GM23338 (cell line): ENCODE results near the gene IST1. TPM values are rescaled to one million over a fixed set of nuclear protein-coding genes. Genes with fewer than 3 reads are reported as not detected.

Experiments used
- ATAC-seq: fragments of 200-7000 bp; cut with Tn5 transposase; 3 replicates; pipeline ENCODE4 v1.9.1; 2020
- DNase-seq: peaks from one replicate; pipeline ENCODE4 v3.0.0-alpha.2; 2015; ENCODE audit warnings: low spot score
- H2AFZ ChIP-seq: fragments of 200-600 bp; sonication (generic); 2 replicates; pipeline ENCODE4 v1.8.0; 2016; ENCODE audit warnings: antibody characterized with exemption, mild to moderate bottlenecking, moderate library complexity
- H3F3A ChIP-seq: fragments of 200-600 bp; sonication (generic); replicated peaks from 2 replicates; pipeline ENCODE4 v1.8.0; 2017; ENCODE audit warnings: antibody characterized with exemption, mixed run types, low read depth
- H3K27ac ChIP-seq: fragments of 200-600 bp; sonication (generic); 2 replicates; pipeline ENCODE4 v1.6.1; 2016; ENCODE audit warnings: low read depth
- H3K27me3 ChIP-seq: fragments of 200-600 bp; sonication (generic); 2 replicates; pipeline ENCODE4 v1.8.0; 2016; ENCODE audit warnings: mild to moderate bottlenecking, mixed run types, moderate library complexity; ENCODE audit not compliant: insufficient read depth
- H3K36me3 ChIP-seq: fragments of 200-600 bp; sonication (generic); 2 replicates; pipeline ENCODE4 v1.8.0; 2016; ENCODE audit warnings: mild to moderate bottlenecking; ENCODE audit not compliant: insufficient read depth
- H3K4me1 ChIP-seq: fragments of 200-600 bp; sonication (generic); 2 replicates; pipeline ENCODE4 v1.8.0; 2016; ENCODE audit warnings: mild to moderate bottlenecking, moderate library complexity; ENCODE audit not compliant: insufficient read depth
- H3K4me2 ChIP-seq: fragments of 200-600 bp; sonication (generic); 2 replicates; pipeline ENCODE4 v1.7.1; 2017; ENCODE audit warnings: mixed run types
- H3K4me3 ChIP-seq: fragments of 200-600 bp; sonication (generic); 2 replicates; pipeline ENCODE4 v1.6.1; 2016; ENCODE audit warnings: mixed run types
- H3K79me2 ChIP-seq: fragments of 200-600 bp; sonication (generic); replicated peaks from 2 replicates; pipeline ENCODE4 v1.8.0; 2017; ENCODE audit warnings: mild to moderate bottlenecking; ENCODE audit not compliant: insufficient read depth
- H3K9me2 ChIP-seq: fragments of 200-600 bp; sonication (generic); 2 replicates; pipeline ENCODE4 v1.8.0; 2017; ENCODE audit not compliant: insufficient read depth
- H4K20me1 ChIP-seq: fragments of 200-600 bp; sonication (generic); replicated peaks from 2 replicates; pipeline ENCODE4 v1.8.0; 2017; ENCODE audit warnings: mild to moderate bottlenecking; ENCODE audit not compliant: insufficient read depth
- H3K27ac Mint-ChIP-seq: 2 replicates; pipeline ENCODE4 v1.8.0; 2020; ENCODE audit warnings: inconsistent platforms, mild to moderate bottlenecking, moderate library complexity, mixed read lengths
- H3K27me3 Mint-ChIP-seq: 3 replicates; pipeline ENCODE4 v1.8.0; 2022; ENCODE audit warnings: low read depth, mild to moderate bottlenecking, moderate library complexity, mixed read lengths, inconsistent platforms; ENCODE audit not compliant: insufficient read depth, poor library complexity
- H3K36me3 Mint-ChIP-seq: 3 replicates; pipeline ENCODE4 v1.8.0; 2021; ENCODE audit warnings: low read depth, mild to moderate bottlenecking, inconsistent platforms, moderate library complexity, mixed read lengths
- H3K4me1 Mint-ChIP-seq: 3 replicates; pipeline ENCODE4 v1.8.0; 2020; ENCODE audit warnings: mild to moderate bottlenecking, inconsistent platforms, mixed read lengths
- H3K4me3 Mint-ChIP-seq: 3 replicates; pipeline ENCODE4 v1.8.0; 2021; ENCODE audit warnings: moderate library complexity, mild to moderate bottlenecking, inconsistent platforms, mixed read lengths
- H3K9me3 Mint-ChIP-seq: 3 replicates; pipeline ENCODE4 v1.8.0; 2020; ENCODE audit warnings: moderate library complexity, mild to moderate bottlenecking, inconsistent platforms, mixed read lengths
- CREB1 ChIP-seq: fragments of 250-450 bp; sonication (Bioruptor Pico); IDR thresholded peaks from 2 replicates; pipeline ENCODE4 v1.5.0; 2020; ENCODE audit warnings: low read depth, mild to moderate bottlenecking, moderate library complexity
- EZH2 ChIP-seq: fragments of 200-600 bp; sonication (generic); IDR thresholded peaks from one replicate; pipeline ENCODE4 v1.8.0; 2017; ENCODE audit warnings: antibody characterized with exemption, mild to moderate bottlenecking, low read depth; ENCODE audit not compliant: unreplicated experiment
- EZH2phosphoT487 ChIP-seq: fragments of 200-600 bp; sonication (generic); IDR thresholded peaks from one replicate; pipeline ENCODE4 v1.8.1; 2018; ENCODE audit warnings: antibody characterized with exemption; ENCODE audit not compliant: unreplicated experiment
- JUNB ChIP-seq: IDR thresholded peaks from one replicate; pipeline ENCODE4 v1.6.1; 2016; ENCODE audit warnings: antibody characterized with exemption; ENCODE audit not compliant: unreplicated experiment
- NANOG ChIP-seq: IDR thresholded peaks from 2 replicates; pipeline ENCODE4 v1.6.1; 2016; ENCODE audit warnings: antibody characterized with exemption, borderline replicate concordance
- POLR2AphosphoS5 ChIP-seq: IDR thresholded peaks from 2 replicates; pipeline ENCODE4 v1.6.1; 2016; ENCODE audit warnings: antibody characterized with exemption, low read depth
- STAT1 ChIP-seq: IDR thresholded peaks from one replicate; pipeline ENCODE4 v1.6.1; 2016; ENCODE audit warnings: antibody characterized with exemption; ENCODE audit not compliant: unreplicated experiment
- ZNF114 ChIP-seq: fragments of 250-450 bp; sonication (Bioruptor Pico); IDR thresholded peaks from 2 replicates; pipeline ENCODE4 v1.5.0; 2020; ENCODE audit warnings: mild to moderate bottlenecking, moderate library complexity
- ZNF331 ChIP-seq: fragments of 250-450 bp; sonication (Bioruptor Pico); IDR thresholded peaks from 2 replicates; pipeline ENCODE4 v1.5.0; 2020; ENCODE audit warnings: low read depth, mild to moderate bottlenecking, moderate library complexity
- polyA plus RNA-seq: library from polyadenylated mRNA; unstranded; fragments of >200 nt; fragmentation: Nextera tagmentation; extraction: Ambion mirVana; gene quantifications from 2 replicates; pipeline ENCODE4 v1.2.1, GENCODE V29; 2016
- total RNA-seq: library from RNA; depleted of rRNA; stranded (reverse); fragments of >200 nt; shearing (Covaris generic); gene quantifications from 2 replicates; pipeline ENCODE4 v1.2.3, GENCODE V29; 2014
- TF ChIP-seq, protein P1 (sequence below), 2 experiments: fragments of 200-600 bp in 1 of 2; sonication (generic) in 1 of 2; conservative IDR thresholded peaks; 2 replicates each; pipeline versions ENCODE4 v1.5.1 to v1.6.1; 2016 to 2017; ENCODE audit warnings: antibody characterized with exemption in 2 of 2, low read depth in 2 of 2, mild to moderate bottlenecking in 2 of 2, moderate library complexity in 1 of 2
- TF ChIP-seq, protein P2 (sequence below): IDR thresholded peaks from one replicate; pipeline ENCODE4 v1.6.1; 2018; ENCODE audit warnings: antibody characterized with exemption; ENCODE audit not compliant: unreplicated experiment
- TF ChIP-seq, protein P3 (sequence below): IDR thresholded peaks from 2 replicates; pipeline ENCODE4 v1.6.1; 2016; ENCODE audit warnings: antibody characterized with exemption
- TF ChIP-seq, protein P4 (sequence below): fragments of 250-450 bp; sonication (Bioruptor Pico); IDR thresholded peaks from 2 replicates; pipeline ENCODE4 v1.5.0; 2020; ENCODE audit warnings: mild to moderate bottlenecking, moderate library complexity

Gene IST1
- total and polyA plus RNA-seq, 2 experiments from 2014 or later: 108 to 234 TPM

DNA sequence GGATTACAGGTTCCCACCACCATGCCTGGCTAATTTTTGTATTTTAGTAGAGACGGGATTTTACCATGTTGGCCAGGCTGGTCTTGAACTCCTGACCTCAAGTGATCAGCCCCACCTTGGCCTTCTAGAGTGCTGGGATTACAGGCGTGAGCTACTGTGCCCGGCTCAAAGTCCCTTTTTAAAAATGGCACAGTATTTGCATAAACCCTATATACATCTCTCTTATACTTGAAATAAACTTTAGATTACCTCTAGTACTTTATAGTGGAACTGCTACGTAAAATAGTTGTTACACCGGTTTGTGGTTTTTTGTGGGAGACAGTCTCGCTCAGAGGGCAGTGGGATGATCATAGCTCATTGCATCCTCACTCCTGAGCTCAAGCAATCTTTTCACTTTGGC is 36.3 kb downstream of the IST1 start:
- no peaks in the 10 kb centered on the region for H3K9me3 Mint-ChIP-seq
- H4K20me1 ChIP-seq: peaks cover 36% of the 10 kb centered on the region
- H3K4me1 ChIP-seq: no peaks in the 10 kb centered on the region
- peak overlapping the region; percentile 59; the same call in 1 of the 2 replicates for H3K27ac ChIP-seq
- H3K27me3 ChIP-seq: no peaks in the 10 kb centered on the region
- no peak overlapping the region for H3K4me3 Mint-ChIP-seq
- H3F3A ChIP-seq: peaks cover 5% of the 10 kb centered on the region; the same call in 1 of the 2 replicates
- no peak overlapping the region for H3K4me3 ChIP-seq
- ATAC-seq: no peak
- H3K9me2 ChIP-seq: no peaks in the 10 kb centered on the region
- H3K4me2 ChIP-seq: no peak overlapping the region
- no peak for TF ChIP-seq STAT1
- no peak for TF ChIP-seq ZNF114 (CRISPR knock-in tag)
- TF ChIP-seq, protein P1, sequence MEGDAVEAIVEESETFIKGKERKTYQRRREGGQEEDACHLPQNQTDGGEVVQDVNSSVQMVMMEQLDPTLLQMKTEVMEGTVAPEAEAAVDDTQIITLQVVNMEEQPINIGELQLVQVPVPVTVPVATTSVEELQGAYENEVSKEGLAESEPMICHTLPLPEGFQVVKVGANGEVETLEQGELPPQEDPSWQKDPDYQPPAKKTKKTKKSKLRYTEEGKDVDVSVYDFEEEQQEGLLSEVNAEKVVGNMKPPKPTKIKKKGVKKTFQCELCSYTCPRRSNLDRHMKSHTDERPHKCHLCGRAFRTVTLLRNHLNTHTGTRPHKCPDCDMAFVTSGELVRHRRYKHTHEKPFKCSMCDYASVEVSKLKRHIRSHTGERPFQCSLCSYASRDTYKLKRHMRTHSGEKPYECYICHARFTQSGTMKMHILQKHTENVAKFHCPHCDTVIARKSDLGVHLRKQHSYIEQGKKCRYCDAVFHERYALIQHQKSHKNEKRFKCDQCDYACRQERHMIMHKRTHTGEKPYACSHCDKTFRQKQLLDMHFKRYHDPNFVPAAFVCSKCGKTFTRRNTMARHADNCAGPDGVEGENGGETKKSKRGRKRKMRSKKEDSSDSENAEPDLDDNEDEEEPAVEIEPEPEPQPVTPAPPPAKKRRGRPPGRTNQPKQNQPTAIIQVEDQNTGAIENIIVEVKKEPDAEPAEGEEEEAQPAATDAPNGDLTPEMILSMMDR (conservative IDR thresholded peaks at IDR 0.05; ENCODE audit: low read depth in 2 of 2): no peak
- TF ChIP-seq, protein P2, sequence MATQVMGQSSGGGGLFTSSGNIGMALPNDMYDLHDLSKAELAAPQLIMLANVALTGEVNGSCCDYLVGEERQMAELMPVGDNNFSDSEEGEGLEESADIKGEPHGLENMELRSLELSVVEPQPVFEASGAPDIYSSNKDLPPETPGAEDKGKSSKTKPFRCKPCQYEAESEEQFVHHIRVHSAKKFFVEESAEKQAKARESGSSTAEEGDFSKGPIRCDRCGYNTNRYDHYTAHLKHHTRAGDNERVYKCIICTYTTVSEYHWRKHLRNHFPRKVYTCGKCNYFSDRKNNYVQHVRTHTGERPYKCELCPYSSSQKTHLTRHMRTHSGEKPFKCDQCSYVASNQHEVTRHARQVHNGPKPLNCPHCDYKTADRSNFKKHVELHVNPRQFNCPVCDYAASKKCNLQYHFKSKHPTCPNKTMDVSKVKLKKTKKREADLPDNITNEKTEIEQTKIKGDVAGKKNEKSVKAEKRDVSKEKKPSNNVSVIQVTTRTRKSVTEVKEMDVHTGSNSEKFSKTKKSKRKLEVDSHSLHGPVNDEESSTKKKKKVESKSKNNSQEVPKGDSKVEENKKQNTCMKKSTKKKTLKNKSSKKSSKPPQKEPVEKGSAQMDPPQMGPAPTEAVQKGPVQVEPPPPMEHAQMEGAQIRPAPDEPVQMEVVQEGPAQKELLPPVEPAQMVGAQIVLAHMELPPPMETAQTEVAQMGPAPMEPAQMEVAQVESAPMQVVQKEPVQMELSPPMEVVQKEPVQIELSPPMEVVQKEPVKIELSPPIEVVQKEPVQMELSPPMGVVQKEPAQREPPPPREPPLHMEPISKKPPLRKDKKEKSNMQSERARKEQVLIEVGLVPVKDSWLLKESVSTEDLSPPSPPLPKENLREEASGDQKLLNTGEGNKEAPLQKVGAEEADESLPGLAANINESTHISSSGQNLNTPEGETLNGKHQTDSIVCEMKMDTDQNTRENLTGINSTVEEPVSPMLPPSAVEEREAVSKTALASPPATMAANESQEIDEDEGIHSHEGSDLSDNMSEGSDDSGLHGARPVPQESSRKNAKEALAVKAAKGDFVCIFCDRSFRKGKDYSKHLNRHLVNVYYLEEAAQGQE: no peak
- TF ChIP-seq, protein P3, sequence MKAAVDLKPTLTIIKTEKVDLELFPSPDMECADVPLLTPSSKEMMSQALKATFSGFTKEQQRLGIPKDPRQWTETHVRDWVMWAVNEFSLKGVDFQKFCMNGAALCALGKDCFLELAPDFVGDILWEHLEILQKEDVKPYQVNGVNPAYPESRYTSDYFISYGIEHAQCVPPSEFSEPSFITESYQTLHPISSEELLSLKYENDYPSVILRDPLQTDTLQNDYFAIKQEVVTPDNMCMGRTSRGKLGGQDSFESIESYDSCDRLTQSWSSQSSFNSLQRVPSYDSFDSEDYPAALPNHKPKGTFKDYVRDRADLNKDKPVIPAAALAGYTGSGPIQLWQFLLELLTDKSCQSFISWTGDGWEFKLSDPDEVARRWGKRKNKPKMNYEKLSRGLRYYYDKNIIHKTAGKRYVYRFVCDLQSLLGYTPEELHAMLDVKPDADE: no peak
- no peak for TF ChIP-seq CREB1 (CRISPR knock-in tag)
- no peak for TF ChIP-seq NANOG
- no peak for TF ChIP-seq JUNB
- TF ChIP-seq EZH2: no peak
- no peak for TF ChIP-seq POLR2AphosphoS5
- TF ChIP-seq, protein P4, sequence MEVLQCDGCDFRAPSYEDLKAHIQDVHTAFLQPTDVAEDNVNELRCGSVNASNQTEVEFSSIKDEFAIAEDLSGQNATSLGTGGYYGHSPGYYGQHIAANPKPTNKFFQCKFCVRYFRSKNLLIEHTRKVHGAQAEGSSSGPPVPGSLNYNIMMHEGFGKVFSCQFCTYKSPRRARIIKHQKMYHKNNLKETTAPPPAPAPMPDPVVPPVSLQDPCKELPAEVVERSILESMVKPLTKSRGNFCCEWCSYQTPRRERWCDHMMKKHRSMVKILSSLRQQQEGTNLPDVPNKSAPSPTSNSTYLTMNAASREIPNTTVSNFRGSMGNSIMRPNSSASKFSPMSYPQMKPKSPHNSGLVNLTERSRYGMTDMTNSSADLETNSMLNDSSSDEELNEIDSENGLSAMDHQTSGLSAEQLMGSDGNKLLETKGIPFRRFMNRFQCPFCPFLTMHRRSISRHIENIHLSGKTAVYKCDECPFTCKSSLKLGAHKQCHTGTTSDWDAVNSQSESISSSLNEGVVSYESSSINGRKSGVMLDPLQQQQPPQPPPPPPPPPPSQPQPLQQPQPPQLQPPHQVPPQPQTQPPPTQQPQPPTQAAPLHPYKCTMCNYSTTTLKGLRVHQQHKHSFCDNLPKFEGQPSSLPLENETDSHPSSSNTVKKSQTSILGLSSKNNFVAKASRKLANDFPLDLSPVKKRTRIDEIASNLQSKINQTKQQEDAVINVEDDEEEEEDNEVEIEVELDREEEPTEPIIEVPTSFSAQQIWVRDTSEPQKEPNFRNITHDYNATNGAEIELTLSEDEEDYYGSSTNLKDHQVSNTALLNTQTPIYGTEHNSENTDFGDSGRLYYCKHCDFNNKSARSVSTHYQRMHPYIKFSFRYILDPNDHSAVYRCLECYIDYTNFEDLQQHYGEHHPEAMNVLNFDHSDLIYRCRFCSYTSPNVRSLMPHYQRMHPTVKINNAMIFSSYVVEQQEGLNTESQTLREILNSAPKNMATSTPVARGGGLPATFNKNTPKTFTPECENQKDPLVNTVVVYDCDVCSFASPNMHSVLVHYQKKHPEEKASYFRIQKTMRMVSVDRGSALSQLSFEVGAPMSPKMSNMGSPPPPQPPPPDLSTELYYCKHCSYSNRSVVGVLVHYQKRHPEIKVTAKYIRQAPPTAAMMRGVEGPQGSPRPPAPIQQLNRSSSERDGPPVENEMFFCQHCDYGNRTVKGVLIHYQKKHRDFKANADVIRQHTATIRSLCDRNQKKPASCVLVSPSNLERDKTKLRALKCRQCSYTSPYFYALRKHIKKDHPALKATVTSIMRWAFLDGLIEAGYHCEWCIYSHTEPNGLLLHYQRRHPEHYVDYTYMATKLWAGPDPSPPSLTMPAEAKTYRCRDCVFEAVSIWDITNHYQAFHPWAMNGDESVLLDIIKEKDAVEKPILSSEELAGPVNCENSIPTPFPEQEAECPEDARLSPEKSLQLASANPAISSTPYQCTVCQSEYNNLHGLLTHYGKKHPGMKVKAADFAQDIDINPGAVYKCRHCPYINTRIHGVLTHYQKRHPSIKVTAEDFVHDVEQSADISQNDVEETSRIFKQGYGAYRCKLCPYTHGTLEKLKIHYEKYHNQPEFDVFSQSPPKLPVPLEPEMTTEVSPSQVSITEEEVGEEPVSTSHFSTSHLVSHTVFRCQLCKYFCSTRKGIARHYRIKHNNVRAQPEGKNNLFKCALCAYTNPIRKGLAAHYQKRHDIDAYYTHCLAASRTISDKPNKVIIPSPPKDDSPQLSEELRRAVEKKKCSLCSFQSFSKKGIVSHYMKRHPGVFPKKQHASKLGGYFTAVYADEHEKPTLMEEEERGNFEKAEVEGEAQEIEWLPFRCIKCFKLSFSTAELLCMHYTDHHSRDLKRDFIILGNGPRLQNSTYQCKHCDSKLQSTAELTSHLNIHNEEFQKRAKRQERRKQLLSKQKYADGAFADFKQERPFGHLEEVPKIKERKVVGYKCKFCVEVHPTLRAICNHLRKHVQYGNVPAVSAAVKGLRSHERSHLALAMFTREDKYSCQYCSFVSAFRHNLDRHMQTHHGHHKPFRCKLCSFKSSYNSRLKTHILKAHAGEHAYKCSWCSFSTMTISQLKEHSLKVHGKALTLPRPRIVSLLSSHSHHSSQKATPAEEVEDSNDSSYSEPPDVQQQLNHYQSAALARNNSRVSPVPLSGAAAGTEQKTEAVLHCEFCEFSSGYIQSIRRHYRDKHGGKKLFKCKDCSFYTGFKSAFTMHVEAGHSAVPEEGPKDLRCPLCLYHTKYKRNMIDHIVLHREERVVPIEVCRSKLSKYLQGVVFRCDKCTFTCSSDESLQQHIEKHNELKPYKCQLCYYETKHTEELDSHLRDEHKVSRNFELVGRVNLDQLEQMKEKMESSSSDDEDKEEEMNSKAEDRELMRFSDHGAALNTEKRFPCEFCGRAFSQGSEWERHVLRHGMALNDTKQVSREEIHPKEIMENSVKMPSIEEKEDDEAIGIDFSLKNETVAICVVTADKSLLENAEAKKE (CRISPR knock-in tag): no peak
- TF ChIP-seq EZH2phosphoT487: no peak
- no peak for TF ChIP-seq ZNF331
- H3K36me3 Mint-ChIP-seq: peaks cover 39% of the 10 kb centered on the region
- H3K27me3 Mint-ChIP-seq: peaks cover 3% of the 10 kb centered on the region
- no peaks in the 10 kb centered on the region for H3K4me1 Mint-ChIP-seq
- no peak for DNase-seq
- no peak overlapping the region for H2AFZ ChIP-seq
- H3K36me3 ChIP-seq: peaks cover 23% of the 10 kb centered on the region
- peaks cover 40% of the 10 kb centered on the region for H3K79me2 ChIP-seq
- no peak overlapping the region for H3K27ac Mint-ChIP-seq
